NCI-H128 (cell line): Measurements from ENCODE around the gene SP6.
A peak's percentile ranks its signal among the peaks of the same experiment; 100 is the strongest.

Source experiments
- DNase-seq: peaks from one replicate; lab custom pipeline; 2025; ENCODE audit not compliant: unreplicated experiment; lab: John Stamatoyannopoulos, UW

SP6 gene

DNA sequence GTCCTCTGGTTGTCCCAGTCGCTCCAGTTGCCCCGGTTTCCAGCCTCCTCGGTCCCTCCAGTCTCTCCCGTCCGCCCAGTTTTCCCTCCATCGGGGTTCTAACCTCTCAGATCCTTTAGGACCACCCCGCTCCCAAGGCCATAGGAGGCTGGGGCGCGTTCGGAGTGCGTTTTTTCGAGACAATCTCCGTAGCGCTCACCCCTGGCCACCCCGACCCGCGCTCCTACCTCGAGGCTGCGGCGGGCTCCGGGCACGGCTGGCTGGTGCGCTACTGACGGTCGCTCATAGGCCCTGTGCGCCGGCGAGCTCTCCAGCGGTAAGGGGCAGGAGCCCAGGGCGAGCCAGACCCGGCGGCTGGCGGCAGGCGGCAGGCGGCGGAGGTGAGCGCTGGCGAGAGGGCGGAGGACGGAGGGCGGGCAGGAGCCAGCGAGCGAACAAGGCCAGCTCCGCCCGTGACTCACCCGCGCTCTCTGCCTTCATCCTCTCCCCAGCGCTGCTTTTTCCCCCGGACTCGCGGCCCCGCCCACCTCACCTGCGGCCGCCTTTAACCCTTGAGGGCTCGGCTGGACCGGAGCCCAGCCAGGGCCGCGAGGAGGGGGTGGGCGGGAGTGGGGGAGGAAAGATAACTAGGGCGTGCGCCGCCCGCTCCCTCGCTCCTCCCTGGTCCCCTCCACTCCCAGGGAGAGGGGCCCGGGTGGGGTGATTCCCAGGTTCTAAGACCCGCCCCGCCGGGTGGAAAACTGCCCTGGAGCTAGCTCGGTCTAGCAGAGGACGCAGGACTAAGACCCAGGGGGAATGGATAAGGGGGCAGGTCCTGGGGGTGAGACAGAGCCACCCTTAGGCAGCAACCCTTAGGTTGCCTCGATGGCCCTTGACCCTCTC lies at the start of gene SP6:
TSS of gene SP6 (minus strand) at position 472 of the 882 bp plus-strand sequence. CDS start 2,734 bp downstream, outside the sequence.
- peak; percentile 43 for DNase-seq

DNA sequence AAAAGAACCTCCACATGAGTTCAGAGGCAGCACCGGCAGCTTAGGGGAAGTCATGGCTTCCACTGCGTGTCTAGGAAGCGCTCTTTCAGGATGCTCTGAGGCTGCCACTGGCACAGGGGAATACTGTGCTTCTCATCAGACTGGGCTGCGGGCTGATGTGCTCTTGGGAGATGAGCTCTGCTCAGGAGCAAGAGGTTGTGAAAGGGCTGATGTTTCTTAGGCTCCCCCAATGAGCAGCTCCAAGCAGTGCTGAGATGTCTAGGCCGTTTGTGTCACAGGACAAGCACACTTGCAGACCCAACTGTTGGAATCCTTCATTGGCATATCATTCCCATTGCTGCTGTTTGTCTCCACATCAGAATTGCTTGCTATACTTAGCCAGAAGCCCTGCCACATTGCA lies 48.7 kb upstream of the SP6 start:
- DNase-seq, result no peak

DNA sequence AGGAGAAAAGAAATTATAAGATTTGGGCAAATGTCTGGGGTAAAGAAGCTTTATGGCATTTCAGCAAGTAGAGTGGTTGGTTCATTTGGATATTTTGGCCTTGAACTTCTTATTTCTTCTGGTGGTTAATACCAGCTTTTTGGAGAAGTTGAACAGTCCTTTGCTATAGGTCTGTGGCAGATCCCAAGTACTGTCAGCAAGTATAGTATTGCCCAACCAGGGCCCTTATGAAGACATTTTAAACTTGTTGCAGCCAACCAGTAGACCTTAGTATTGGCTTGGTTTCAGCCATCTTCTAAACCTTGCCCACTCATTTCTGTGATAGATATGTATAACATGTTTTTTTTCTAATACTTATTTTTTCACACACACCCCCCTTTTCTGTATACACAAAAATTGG lies 47.3 kb upstream of the SP6 start:
- no peak for DNase-seq

DNA sequence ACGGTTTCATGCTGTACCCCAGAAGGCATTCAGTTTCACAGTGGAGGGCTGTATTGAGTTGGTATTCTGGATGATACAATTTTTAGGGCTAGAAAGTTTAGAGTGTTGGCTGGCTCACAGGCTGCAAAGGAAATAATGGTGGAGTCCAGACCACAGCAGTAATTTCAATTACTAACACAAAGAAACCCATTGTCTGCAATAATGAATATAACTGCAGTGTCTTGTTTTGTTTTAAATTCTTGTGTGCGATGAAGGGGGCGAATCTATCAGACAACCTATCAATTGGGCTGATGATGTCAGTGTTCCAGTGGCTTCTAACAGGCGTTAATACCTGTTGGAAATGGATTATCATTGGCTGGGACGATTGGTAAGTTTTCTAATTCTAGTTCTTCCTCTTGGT lies 46.6 kb upstream of the SP6 start:
- no peak for DNase-seq

DNA sequence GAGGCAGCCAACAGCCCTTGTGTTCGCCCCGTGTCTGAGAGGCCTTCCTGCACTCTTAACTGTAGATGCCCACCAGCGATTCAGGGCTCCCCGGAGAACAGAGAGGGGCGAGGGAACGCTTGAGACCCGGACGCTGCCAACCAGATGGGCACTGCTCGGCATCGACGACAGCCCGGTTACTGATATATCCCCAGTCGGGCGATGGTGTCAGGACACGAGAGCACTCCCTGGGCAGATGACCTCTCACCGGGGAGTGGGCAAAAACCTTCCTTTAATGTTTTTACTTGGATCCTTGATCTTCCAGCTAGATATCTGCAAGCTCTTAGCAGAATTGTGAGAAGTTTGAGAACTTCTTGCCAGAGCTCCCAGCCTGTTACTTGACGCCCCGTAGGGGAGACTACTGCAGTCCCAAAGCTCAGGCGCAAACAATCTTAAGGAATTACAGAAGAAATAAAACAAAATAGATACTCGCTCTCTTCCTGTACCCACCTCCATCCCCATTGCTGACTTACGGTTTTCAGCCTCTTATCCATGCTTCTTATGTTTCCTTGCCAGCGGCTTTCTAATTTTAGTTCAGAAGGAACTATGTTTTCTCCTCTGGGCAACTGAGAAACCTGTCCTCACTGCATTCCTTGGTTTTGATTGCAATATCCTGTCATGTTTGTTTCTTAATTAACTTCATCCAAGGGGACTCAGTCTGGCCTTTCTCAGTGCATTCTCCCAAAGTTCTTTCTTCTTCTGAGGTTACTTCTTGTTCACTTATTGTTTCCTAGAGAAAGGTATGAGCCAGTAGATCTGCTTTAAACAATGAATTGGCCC lies 45.9 kb upstream of the SP6 start:
- DNase-seq, result no peak

DNA sequence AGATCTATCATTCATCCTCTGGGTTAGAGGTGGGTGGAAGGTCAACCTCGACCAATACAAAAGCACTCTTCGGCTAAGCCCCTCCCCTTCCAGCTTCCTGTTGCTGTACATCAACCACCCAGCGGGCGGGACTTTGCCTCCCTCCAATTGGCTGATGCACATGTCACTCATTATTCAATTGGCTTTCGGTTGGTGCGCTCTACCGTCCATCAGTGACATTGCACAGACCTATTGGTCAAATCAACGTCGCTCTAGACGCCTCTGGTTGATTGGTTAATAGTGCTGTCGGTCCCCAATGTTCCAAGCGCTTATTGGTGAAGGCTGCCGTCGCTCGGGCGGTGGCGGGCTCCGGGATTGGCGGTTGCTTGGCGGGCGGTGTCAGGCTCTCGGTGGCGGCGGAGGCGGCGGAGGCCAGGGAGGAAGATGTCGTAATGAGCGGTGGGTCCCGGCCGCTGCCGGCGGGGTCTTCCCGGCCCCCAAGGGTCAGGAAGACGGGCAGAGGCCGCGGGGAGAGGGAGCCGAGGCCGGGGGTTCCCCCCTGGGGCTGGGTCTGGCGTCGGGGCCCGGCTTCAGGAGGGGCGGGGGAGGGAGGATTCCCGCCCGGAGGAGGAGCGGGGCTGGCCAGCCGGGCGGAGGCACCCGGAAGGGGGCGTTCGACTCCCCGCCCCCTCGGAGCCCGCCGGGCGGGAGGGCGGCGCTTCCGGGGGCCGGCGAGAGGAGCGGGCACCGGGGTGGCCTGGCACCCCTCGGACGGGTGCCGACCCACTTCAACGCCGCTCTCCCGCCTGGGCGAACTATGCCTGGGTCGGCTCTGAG lies 45.1 kb upstream of the SP6 start, which contains the start of gene SP2:
TSS of gene SP2 (plus strand) at position 381 of the 816 bp plus-strand sequence. CDS start at position 432, 51 bp downstream.
- peak; percentile 99 for DNase-seq

DNA sequence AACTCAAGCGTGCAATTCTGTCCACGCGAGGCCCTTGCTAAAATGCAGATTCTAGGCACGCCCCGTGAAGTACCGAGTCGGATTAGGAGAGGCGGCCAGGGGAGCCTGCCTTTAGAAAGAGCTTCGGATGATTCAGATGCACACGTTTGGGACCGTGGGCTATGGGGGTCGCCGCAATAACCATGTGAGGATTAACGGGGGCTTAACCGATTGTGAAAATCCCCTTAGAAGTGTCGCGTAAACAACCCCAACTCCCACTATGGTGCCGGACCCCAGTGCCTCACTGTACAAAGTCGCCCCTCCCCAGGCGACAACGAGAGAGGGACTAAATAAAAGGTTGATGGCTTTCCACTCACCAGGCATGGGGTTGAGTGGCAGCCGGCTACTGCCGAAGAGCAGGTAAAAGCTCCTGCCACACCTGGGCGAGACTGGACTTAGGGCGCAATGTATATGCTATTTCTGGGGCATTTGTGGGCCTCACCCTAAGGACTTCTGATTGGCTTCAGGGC lies 44.4 kb upstream of the SP6 start:
- DNase-seq, result no peak

DNA sequence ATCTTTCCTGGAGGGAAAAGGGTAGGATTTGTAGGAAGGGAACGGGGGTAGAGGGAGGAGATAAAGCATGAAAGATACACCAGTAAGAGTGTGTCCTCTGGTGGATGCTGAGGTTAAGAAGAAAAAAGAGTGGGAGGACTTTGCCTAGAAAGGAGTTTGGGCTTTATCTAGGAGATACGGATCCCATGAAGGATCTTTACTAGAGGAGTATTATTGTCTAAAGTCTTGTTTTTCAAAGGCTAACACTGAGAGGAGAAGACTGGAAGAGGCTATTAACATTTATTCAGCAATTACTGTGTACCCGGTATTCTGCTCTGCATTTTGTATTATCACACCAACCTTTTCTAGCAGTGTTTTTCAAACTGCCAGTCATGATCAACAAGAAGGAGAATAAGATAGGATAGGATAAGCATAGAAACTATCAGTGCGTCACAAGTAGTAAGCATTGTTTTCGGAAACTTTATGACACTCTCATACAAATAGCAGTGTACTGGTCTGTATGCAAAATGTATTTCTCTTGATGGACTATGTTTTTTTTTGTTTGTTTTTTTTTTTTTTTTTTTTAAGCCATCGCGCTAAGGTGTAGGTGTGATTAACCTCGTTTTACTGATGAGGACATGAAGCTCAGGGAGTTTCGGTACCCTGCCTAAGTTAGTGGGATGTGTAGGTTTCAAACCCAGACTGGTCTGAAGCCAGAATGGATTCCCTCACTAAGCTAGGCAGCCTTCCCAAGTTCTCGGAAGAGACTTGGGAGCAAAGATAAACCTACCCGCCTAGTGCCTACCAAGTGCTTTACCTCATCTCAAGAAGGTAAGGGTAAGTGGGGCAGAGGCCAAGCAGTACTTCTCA lies 43.8 kb upstream of the SP6 start:
- DNase-seq, result no peak

DNA sequence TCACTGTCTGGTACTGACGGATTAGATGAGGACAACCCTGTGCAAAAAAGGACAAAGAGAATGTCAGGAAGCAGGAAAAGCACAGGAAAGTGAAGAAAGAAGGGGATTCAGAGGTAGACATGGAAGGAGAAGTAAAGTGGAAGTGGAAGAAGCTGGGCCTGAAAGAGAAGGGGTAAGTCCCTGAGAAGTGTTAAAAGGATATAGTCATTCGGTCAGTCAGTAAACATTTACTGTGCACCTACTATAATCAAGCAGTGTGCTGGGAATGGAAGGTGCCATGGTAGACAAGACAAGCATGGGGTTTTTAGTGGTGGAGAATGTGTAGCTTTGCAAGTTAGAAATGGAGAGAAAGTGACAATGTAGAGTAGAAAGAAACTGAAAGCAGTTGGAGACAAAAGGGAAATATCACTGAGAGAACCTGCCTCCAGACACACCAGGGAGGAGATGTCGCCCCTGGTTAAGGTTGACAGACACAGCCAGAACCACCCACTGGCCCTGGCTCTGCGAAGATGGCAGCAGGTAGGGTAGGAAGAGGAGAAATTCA lies 40.7 kb upstream of the SP6 start:
- no peak for DNase-seq

DNA sequence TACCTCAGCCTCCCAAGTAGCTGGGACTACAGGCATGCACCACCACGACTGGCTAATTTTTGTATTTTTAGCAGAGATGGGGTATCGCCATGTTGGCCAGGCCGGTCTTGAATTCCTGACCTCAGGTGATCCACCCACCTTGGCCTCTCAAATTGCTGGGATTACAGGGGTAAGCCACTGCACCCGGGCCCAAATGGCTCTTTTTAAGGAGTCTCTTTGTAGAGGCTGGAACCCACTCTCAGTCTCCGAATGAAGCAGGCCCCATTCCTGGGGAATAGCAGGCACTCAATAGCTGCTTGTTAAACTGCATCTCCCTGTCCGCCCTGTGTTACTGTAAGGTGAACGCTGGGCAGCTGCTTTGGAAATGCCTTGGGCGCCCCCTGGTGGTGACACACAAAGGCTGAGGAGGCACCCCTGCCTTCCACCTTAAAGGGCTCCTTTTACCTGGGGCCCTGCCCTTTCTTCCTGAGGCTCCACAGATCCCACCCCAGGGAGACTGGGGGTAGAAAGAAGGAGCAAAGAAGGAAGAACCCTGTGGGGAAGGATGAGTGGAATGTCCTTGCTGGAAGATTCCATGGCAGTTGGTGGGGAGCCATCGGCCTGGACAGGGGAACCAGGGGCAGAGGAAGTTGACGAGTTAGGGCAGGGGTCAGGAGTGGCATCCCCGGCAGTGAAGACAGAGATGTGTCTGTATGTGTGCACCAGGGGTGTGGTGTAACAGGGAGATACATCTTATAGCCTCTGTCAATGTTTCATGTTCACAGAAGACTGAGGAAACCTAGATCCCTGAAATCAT lies 39.0 kb upstream of the SP6 start:
- peak; percentile 50 for DNase-seq

DNA sequence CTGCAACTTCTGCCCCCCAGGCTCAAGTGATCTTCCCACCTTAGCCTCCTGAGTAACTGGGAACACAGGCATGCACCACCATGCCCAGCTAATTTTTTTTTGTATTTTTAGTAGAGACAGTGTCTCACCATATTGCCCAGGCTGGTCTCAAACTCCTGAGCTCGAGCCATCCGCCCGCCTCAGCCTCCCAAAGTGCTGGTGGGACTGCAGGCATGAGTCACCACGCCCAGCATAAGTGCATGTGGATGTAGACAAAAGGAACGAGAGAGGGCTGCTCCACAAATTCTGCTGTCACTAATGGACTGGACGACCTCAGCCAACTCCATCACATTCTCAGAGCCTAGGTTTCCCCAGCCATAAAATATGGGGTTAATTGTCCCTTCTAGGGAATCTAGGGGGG lies 37.3 kb upstream of the SP6 start:
- no peak for DNase-seq

DNA sequence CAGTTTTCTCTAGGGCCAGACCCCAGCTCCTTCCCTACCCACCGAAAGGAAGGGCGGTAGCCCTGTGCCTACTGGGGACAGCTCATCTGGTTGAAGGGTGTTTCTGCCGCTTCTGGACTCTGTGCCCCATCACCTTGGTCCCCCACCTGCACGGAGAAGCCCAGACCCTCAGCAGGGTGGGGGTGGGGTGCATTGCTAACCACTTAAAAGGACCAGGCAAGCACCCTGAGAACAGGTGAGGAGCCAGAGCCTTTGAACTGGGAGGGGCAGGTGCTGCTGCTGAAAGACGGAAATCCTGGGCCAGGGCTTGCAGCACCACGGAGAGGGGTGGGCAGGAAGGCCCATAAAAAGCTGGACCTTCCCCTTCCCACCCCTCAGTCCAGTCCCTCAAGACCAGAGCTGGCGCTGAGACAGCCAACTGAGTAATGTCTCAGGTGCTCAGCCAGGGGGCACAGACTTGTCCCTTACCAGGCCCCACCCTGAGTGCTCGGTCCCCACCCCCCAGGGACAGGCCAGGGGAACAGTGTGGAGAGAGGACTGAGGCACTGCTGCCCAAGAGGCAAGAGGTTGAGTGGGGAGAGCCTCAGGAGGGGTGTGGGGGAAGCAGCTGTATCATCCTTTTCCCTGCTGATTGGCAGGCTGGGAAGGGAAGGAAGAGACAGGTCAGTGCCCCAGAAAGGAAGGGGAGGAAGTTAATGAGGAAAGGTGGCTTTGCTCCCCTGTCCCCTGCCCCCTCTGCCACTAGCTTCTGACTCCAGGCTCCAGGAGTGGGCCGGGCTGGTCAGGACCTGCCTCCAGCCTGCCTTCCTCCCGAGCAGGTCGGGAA lies 34.2 kb upstream of the SP6 start:
- DNase-seq, result no peak

DNA sequence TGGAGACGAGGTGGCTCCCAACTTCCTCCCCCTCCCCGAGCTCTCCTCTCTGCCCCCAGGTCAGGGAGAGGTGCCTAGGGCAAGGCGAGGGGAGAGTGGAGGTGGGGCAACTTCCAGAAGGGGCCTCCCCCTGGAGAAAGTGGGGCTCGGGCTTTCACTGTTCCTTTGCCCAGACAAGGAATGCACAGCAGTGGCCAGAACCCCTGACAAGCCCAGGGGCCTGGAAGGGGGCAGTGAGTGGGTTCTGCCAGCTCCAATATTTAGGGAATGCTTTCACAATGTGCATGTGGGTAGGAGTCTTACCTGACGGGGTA lies 33.4 kb upstream of the SP6 start:
- no peak for DNase-seq

DNA sequence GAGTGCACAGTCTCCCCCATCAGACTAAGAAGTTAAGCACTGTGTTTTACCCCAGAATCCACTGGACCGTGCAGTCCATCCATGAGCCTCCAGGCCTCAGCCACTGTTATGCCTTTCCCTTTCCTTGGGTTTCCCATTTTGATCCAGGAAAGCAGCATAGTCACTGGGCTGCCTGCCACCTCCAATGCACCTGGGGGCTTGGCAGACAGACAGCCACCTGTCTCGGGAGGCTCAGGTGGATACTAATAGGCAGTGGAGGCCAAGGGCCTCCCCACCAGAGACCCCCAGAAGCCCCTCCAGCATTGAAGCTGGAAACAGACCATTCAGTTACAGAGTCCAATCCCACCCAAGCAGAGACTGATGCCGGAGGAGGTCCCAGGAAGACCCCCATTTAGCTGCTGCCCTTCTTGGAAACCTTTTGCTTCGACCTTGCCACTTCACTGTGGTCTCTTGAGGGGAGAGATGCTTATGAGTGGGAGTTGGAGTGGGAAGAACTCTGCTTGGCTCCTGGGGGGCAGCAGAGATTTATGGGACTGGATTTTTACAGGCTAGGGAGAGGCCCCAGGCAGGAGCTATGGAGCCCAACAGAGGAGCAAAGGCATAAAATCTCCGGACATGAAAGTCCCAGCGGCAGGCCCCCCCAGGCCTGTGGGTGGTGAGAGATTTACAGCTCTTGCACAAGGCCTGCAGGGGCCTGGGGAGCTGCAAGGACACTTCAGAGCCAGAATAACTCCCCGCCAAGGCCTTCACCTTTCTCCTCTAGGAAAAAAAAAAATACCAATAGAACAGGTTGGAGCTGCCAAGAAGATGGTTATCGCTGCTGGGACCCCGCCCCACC lies 32.8 kb upstream of the SP6 start:
- DNase-seq, result no peak

DNA sequence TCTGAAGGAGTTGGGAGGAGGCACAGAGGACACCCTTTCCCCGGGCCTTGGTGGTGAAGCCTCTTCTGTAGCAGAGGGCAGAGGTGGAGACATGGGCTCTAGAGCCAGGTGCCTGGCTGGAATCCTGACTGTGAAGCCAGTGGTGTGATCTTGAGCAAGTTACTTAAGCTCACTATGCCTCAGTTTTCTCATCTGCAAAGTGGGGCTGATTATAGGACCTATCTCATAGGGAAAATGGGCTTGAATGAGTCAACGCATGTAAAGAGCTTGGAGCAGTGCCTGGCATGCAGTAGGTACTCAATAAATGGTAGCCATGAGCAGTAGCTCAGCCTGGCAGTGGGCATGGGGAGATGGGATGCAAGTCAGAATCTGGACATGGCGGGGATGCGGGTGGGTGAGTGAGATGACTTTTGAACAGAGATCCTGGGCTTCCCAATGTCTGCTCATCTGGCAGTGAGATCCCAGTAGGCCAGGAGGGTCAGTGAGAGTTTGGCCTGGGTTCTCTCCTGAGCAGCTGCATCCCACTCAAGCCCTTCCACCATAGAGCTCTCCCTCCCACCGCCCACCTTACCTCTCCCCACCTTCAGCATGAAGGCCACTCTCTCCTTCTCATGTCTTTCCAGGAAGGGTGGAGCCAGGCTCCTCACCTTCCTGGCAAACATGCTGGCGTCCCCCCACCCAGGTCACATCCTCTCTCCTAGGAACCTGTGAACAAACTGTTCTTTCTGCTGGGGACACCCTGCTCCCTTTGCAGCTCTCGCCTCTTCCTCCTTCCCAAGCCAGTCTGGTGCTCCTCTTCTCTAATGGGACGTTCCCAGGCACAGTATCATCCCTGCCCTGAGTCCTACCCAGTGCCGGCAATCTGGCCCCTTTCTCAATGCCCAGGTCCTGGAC lies 32.0 kb upstream of the SP6 start:
- no peak for DNase-seq

DNA sequence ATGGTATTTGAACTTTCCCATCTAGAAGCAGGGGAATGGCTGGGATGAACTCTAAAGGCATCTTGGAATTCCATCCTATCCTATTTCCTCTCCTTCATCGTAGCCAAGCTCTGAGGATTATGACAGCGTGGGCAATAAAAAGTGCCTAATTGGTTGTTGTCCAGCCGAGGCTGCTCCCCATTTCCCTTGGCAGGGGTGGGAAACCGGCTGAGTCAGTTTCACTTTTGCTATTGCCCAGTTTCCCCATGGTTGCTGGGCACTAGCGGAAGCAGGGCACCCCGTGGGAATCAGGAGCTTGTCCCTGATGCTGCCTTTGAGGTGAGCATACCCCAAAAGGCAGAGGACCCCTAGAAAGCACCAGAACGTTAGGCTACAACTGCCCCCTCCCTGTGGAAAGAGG lies 31.3 kb upstream of the SP6 start:
- no peak for DNase-seq
